GM19035 (cell line): ENCODE data around the gene CRADD.
"Not testable (repeated sequence)": the region's sequence is repeated elsewhere in the genome, so short reads cannot be mapped to it uniquely, and the experiment has no call there.

Source experiments
- ATAC-seq: cut with Tn5 transposase; IDR thresholded peaks from one replicate; pipeline ENCODE4 v1.9.1; 2021; ENCODE audit not compliant: unreplicated experiment

The CRADD gene

GRCh38 chr12:93705237-93705636 lies 28.1 kb downstream of the CRADD start:
- no peak for ATAC-seq

GRCh38 chr12:93706387-93706786 lies 29.2 kb downstream of the CRADD start:
- ATAC-seq, result no peak

- ATAC-seq, result no peak
Observed at GRCh38 chr12:93706824-93707223, 29.6 kb downstream of the CRADD start.

GRCh38 chr12:93707836-93708235 lies 30.7 kb downstream of the CRADD start:
- ATAC-seq, result no peak

- no peak for ATAC-seq
Observed at GRCh38 chr12:93708952-93709351, 31.8 kb downstream of the CRADD start.

- no peak for ATAC-seq
Observed at GRCh38 chr12:93709386-93709785, 32.2 kb downstream of the CRADD start.

GRCh38 chr12:93710574-93710926 lies 33.4 kb downstream of the CRADD start:
- ATAC-seq, result no peak

- ATAC-seq, result not testable (repeated sequence)
Observed at GRCh38 chr12:93711502-93711901, 34.3 kb downstream of the CRADD start.

- no peak for ATAC-seq
Observed at GRCh38 chr12:93712200-93712599, 35.0 kb downstream of the CRADD start.

GRCh38 chr12:93713060-93713459 lies 35.9 kb downstream of the CRADD start:
- no peak for ATAC-seq

- ATAC-seq, result no peak
Observed at GRCh38 chr12:93713800-93714199, 36.6 kb downstream of the CRADD start.

- no peak for ATAC-seq
Observed at GRCh38 chr12:93714382-93714781, 37.2 kb downstream of the CRADD start.

GRCh38 chr12:93719710-93720109 lies 42.5 kb downstream of the CRADD start:
- no peak for ATAC-seq

GRCh38 chr12:93720559-93720958 lies 43.4 kb downstream of the CRADD start:
- no peak for ATAC-seq

- ATAC-seq, result no peak
Observed at GRCh38 chr12:93722179-93722578, 45.0 kb downstream of the CRADD start.

- ATAC-seq, result no peak
Observed at GRCh38 chr12:93722835-93723567, 45.8 kb downstream of the CRADD start.

GRCh38 chr12:93723568-93723930 lies 46.4 kb downstream of the CRADD start:
- no peak for ATAC-seq

GRCh38 chr12:93725531-93725930 lies 48.4 kb downstream of the CRADD start:
- ATAC-seq, result no peak

- ATAC-seq, result no peak
Observed at GRCh38 chr12:93727195-93727811, 50.1 kb downstream of the CRADD start.

- ATAC-seq, result no peak
Observed at GRCh38 chr12:93727911-93728310, 50.7 kb downstream of the CRADD start.

- no peak for ATAC-seq
Observed at GRCh38 chr12:93729934-93730333, 52.8 kb downstream of the CRADD start.

GRCh38 chr12:93733358-93733757 lies 56.2 kb downstream of the CRADD start:
- no peak for ATAC-seq

- ATAC-seq, result no peak
Observed at GRCh38 chr12:93733928-93734327, 56.8 kb downstream of the CRADD start.
